Activated CD8-positive, alpha-beta T cell treated with anti-CD3 and anti-CD28 coated beads for 36 hours (primary cell): ENCODE measurements around the gene MYO16. TPM values are rescaled to one million over a fixed set of nuclear protein-coding genes. Genes with fewer than 3 reads are reported as not detected.

Experiments
- ATAC-seq: fragments of 200-7000 bp; cut with Tn5 transposase; one replicate; pipeline ENCODE4 v1.10.0; 2021; ENCODE audit warnings: mild to moderate bottlenecking, moderate library complexity
- CTCF ChIA-PET: fragments of 350-600 bp; sonication (Branson Sonifier 250); formaldehyde crosslinking; loops from one replicate; lab custom pipeline; 2021; ENCODE audit warnings: antibody characterized with exemption; lab: Charles Lee
- POLR2A ChIA-PET: fragments of 350-600 bp; sonication (Branson Sonifier 250); formaldehyde crosslinking; loops from one replicate; lab custom pipeline; 2021; ENCODE audit warnings: antibody characterized with exemption; lab: Charles Lee
- DNase-seq: peaks from one replicate; pipeline ENCODE4 v3.0.0-alpha.2; 2020
- H3K27ac Mint-ChIP-seq: one replicate; pipeline ENCODE4 v1.8.0; 2021; ENCODE audit warnings: mild to moderate bottlenecking, mixed read lengths
- H3K27me3 Mint-ChIP-seq: one replicate; pipeline ENCODE4 v1.8.0; 2021; ENCODE audit warnings: mixed read lengths
- H3K36me3 Mint-ChIP-seq: one replicate; pipeline ENCODE4 v1.8.0; 2021; ENCODE audit warnings: low read depth, mixed read lengths
- H3K4me1 Mint-ChIP-seq: one replicate; pipeline ENCODE4 v1.8.0; 2021; ENCODE audit warnings: low read depth, mixed read lengths
- H3K4me3 Mint-ChIP-seq: one replicate; pipeline ENCODE4 v1.8.0; 2021; ENCODE audit warnings: mild to moderate bottlenecking, moderate library complexity, mixed read lengths
- H3K9me3 Mint-ChIP-seq: one replicate; pipeline ENCODE4 v1.8.0; 2021; ENCODE audit warnings: mixed read lengths
- CTCF ChIP-seq: fragments of 200-600 bp; IDR thresholded peaks from one replicate; pipeline ENCODE4 v1.8.0; 2022; ENCODE audit warnings: antibody characterized with exemption, mild to moderate bottlenecking
- intact Hi-C: fragments of 100-400 bp; cut with micrococcal nuclease; formaldehyde crosslinking; loops from one replicate; pipeline ENCODE4 v1.10.0; 2022
- total RNA-seq, 2 experiments: library from RNA; stranded (reverse); gene quantifications; one replicate each; pipeline ENCODE4 v1.2.3, GENCODE V29; 2021

MYO16 gene
- total RNA-seq, 2 experiments from 2014 or later: not detected

DNA sequence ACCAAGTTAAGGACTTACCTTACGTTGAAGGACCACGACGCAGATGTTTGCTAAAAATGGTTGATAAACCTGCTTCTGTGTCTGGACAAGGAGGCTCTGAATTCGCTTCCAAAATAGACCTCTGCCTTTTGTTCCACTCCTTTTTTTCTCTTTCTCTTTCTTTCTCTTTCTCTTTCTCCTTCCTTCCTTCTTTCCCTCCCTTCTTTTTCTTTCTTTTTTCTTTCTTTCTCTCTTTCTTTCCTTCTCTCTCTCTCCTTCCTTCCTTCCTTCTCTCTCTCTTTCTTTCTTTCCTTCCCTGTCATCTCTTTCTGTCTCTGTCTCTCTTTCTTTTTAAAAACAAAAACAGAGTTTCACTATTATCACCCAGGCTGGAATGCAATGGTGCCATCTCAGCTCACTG, 290.7 kb downstream of the MYO16 start:
- H3K27ac Mint-ChIP-seq: no peak overlapping the region
- ATAC-seq (no peak), DNase-seq (no peak)
- H3K4me3 Mint-ChIP-seq: no peak overlapping the region
- H3K36me3 Mint-ChIP-seq: no peaks in the 10 kb centered on the region
- H3K9me3 Mint-ChIP-seq: no peaks in the 10 kb centered on the region
- intact Hi-C loops: no loop called here
- ChIA-PET POLR2A (no interaction called here), CTCF (no interaction called here)
- peaks cover under 1% of the 10 kb centered on the region for H3K27me3 Mint-ChIP-seq
- no peak for TF ChIP-seq CTCF
- H3K4me1 Mint-ChIP-seq: peaks cover 13% of the 10 kb centered on the region

- no peak for ATAC-seq
- no peak overlapping the region for H3K27ac Mint-ChIP-seq
- ChIA-PET POLR2A (no interaction called here), CTCF (no interaction called here)
- H3K4me3 Mint-ChIP-seq: no peak overlapping the region
- H3K4me1 Mint-ChIP-seq: peaks cover 2% of the 10 kb centered on the region
- no peaks in the 10 kb centered on the region for H3K36me3 Mint-ChIP-seq
- no peak for DNase-seq
- no peak for TF ChIP-seq CTCF
- no peaks in the 10 kb centered on the region for H3K9me3 Mint-ChIP-seq
- no peaks in the 10 kb centered on the region for H3K27me3 Mint-ChIP-seq
- intact Hi-C loops: no loop called here
These were observed 291.8 kb downstream of the MYO16 start for GRCh38 chr13:108921238-108921637.

GRCh38 chr13:108922108-108922507, 292.7 kb downstream of the MYO16 start:
- DNase-seq: no peak
- Mint-ChIP-seq H3K27me3 (no peaks in the 10 kb centered on the region), H3K4me1 (no peaks in the 10 kb centered on the region), H3K4me3 (no peak overlapping the region), H3K27ac (no peak overlapping the region), H3K36me3 (no peaks in the 10 kb centered on the region), H3K9me3 (no peaks in the 10 kb centered on the region)
- CTCF ChIA-PET: no interaction called here
- intact Hi-C loops: no loop called here
- TF ChIP-seq CTCF: no peak
- POLR2A ChIA-PET: no interaction called here
- no peak for ATAC-seq

GRCh38 chr13:108923386-108924047, 294.1 kb downstream of the MYO16 start:
- ATAC-seq (no peak), DNase-seq (no peak)
- no peak overlapping the region for H3K4me3 Mint-ChIP-seq
- H3K27me3 Mint-ChIP-seq: no peaks in the 10 kb centered on the region
- POLR2A ChIA-PET: no interaction called here
- H3K9me3 Mint-ChIP-seq: no peaks in the 10 kb centered on the region
- H3K4me1 Mint-ChIP-seq: no peaks in the 10 kb centered on the region
- TF ChIP-seq CTCF: no peak
- intact Hi-C loops: no loop called here
- no peak overlapping the region for H3K27ac Mint-ChIP-seq
- no peaks in the 10 kb centered on the region for H3K36me3 Mint-ChIP-seq
- CTCF ChIA-PET: no interaction called here

GRCh38 chr13:108924134-108924533, 294.7 kb downstream of the MYO16 start:
- ATAC-seq (no peak), DNase-seq (no peak)
- H3K36me3 Mint-ChIP-seq: no peaks in the 10 kb centered on the region
- ChIA-PET CTCF (no interaction called here), POLR2A (no interaction called here)
- H3K9me3 Mint-ChIP-seq: no peaks in the 10 kb centered on the region
- H3K27me3 Mint-ChIP-seq: no peaks in the 10 kb centered on the region
- H3K27ac Mint-ChIP-seq: no peak overlapping the region
- no peaks in the 10 kb centered on the region for H3K4me1 Mint-ChIP-seq
- no peak for TF ChIP-seq CTCF
- intact Hi-C loops: no loop called here
- H3K4me3 Mint-ChIP-seq: no peak overlapping the region
